H1 (cell line): Measurements from ENCODE around the gene GRAP. TPM values are rescaled to one million over a fixed set of nuclear protein-coding genes. Genes with fewer than 3 reads are reported as not detected.
"Not testable (repeated sequence)": the region's sequence is repeated elsewhere in the genome, so short reads cannot be mapped to it uniquely, and the experiment has no call there.

Source experiments
- CTCF ChIA-PET: fragments of 300-600 bp; sonication (Branson Sonifier 250); formaldehyde crosslinking; loops from one replicate; lab custom pipeline; 2021; ENCODE audit not compliant: partially characterized antibody; lab: Charles Lee
- POLR2A ChIA-PET: fragments of 300-600 bp; sonication (Branson Sonifier 250); formaldehyde crosslinking; loops from one replicate; lab custom pipeline; 2021; ENCODE audit warnings: inconsistent platforms; ENCODE audit not compliant: partially characterized antibody; lab: Charles Lee
- DNase-seq, 2 experiments: peaks; one replicate each; pipeline versions ENCODE4 v3.0.0 to v3.0.0-alpha.2; 2010 to 2022; ENCODE audit warnings: low spot score in 2 of 2, low read depth in 1 of 2, mixed read lengths in 1 of 2
- FAIRE-seq: peaks from 2 replicates; lab custom pipeline; 2011; peaks lifted over from hg19 to GRCh38; lab: Jason Lieb, UNC
- H2AFZ ChIP-seq: 2 replicates; pipeline ENCODE4 v1.8.1; 2012; ENCODE audit warnings: low read length, inconsistent platforms
- H2AK5ac ChIP-seq: 2 replicates; pipeline ENCODE4 v1.6.1; 2013; ENCODE audit warnings: low read depth, low read length
- H2BK120ac ChIP-seq: replicated peaks from 2 replicates; pipeline ENCODE3; 2013; ENCODE audit warnings: low read depth, low read length, inconsistent platforms
- H2BK12ac ChIP-seq: 2 replicates; pipeline ENCODE4 v1.6.1; 2013; ENCODE audit warnings: low read depth, low read length
- H2BK15ac ChIP-seq: 2 replicates; pipeline ENCODE4 v1.6.1; 2013; ENCODE audit warnings: low read length
- H2BK20ac ChIP-seq: 2 replicates; pipeline ENCODE4 v1.6.1; 2013; ENCODE audit warnings: low read length
- H2BK5ac ChIP-seq: 2 replicates; pipeline ENCODE4 v1.6.1; 2013; ENCODE audit warnings: low read depth, low read length
- H3K14ac ChIP-seq: 2 replicates; pipeline ENCODE4 v1.6.1; 2013; ENCODE audit warnings: inconsistent platforms; ENCODE audit not compliant: insufficient read length
- H3K18ac ChIP-seq: 2 replicates; pipeline ENCODE4 v1.6.1; 2013; ENCODE audit warnings: low read length; ENCODE audit errors: extremely low read depth
- H3K23ac ChIP-seq: 2 replicates; pipeline ENCODE4 v1.6.1; 2013; ENCODE audit warnings: inconsistent platforms; ENCODE audit not compliant: insufficient read length
- H3K23me2 ChIP-seq: 2 replicates; pipeline ENCODE4 v1.6.1; 2013; ENCODE audit warnings: low read depth, low read length
- H3K27ac ChIP-seq: 2 replicates; pipeline ENCODE4 v1.6.1; 2011; ENCODE audit warnings: low read depth, low read length, inconsistent platforms
- H3K27me3 ChIP-seq, 4 experiments: replicated peaks in 1 of 4; 1 replicate in 1 of 4; 2 replicates in 3 of 4; pipeline versions ENCODE4 v1.6.1 to v1.8.1; 2011 to 2013; ENCODE audit warnings: low read length in 3 of 4, mild to moderate bottlenecking in 3 of 4, inconsistent platforms in 2 of 4, mixed read lengths in 2 of 4, moderate library complexity in 1 of 4; ENCODE audit not compliant: control insufficient read depth in 3 of 4, insufficient read depth in 3 of 4; ENCODE audit errors: extremely low read depth in 1 of 4
- H3K36me3 ChIP-seq, 4 experiments: 2 replicates each; pipeline versions ENCODE4 v1.6.1 to v1.8.1; 2011 to 2013; ENCODE audit warnings: mild to moderate bottlenecking in 4 of 4, low read length in 3 of 4, moderate library complexity in 2 of 4, control low read depth in 1 of 4, inconsistent platforms in 1 of 4; ENCODE audit not compliant: insufficient read depth in 4 of 4, control insufficient read depth in 2 of 4
- H3K4ac ChIP-seq: replicated peaks from 2 replicates; pipeline ENCODE3; 2013; ENCODE audit warnings: low read length, low read depth, mixed read lengths, inconsistent platforms; ENCODE audit not compliant: insufficient read length
- H3K4me1 ChIP-seq, 4 experiments: replicated peaks in 1 of 4; 1 replicate in 1 of 4; 2 replicates in 3 of 4; pipeline versions ENCODE4 v1.6.1 to v1.8.1; 2011 to 2013; ENCODE audit warnings: low read length in 3 of 4, inconsistent platforms in 2 of 4, mixed read lengths in 1 of 4; ENCODE audit not compliant: insufficient read depth in 4 of 4, control insufficient read depth in 3 of 4
- H3K4me2 ChIP-seq, 2 experiments: 2 replicates each; pipeline versions ENCODE4 v1.6.1 to v1.8.1; 2011 to 2013; ENCODE audit warnings: low read depth in 2 of 2, low read length in 2 of 2, control low read depth in 1 of 2, inconsistent platforms in 1 of 2, mild to moderate bottlenecking in 1 of 2; ENCODE audit not compliant: insufficient read depth in 1 of 2
- H3K4me3 ChIP-seq, 4 experiments: fragments of 200-600, 300-600 bp in 1 of 4; sonication (generic), shearing (Covaris generic), sonication (Bioruptor Twin) in 1 of 4; 2 replicates each; pipeline versions ENCODE4 v1.5.1 to v1.8.1; 2011 to 2016; ENCODE audit warnings: low read length in 4 of 4, low read depth in 3 of 4, control low read depth in 2 of 4, inconsistent platforms in 2 of 4, mild to moderate bottlenecking in 2 of 4, mixed read lengths in 1 of 4, moderate library complexity in 1 of 4; ENCODE audit not compliant: insufficient read depth in 2 of 4; ENCODE audit errors: extremely low read depth in 1 of 4
- H3K56ac ChIP-seq: replicated peaks from 2 replicates; pipeline ENCODE3; 2013; ENCODE audit warnings: low read depth, mild to moderate bottlenecking, mixed read lengths, low read length, inconsistent platforms; ENCODE audit not compliant: insufficient read length
- H3K79me1 ChIP-seq: 2 replicates; pipeline ENCODE4 v1.6.1; 2013; ENCODE audit warnings: low read depth, low read length, control low read depth
- H3K79me2 ChIP-seq, 2 experiments: 2 replicates each; pipeline versions ENCODE4 v1.6.1 to v1.8.1; 2012 to 2013; ENCODE audit warnings: low read length in 2 of 2, mild to moderate bottlenecking in 2 of 2, inconsistent platforms in 1 of 2; ENCODE audit not compliant: insufficient read depth in 2 of 2, control insufficient read depth in 1 of 2
- H3K9ac ChIP-seq, 4 experiments: replicated peaks in 1 of 4; 1 replicate in 1 of 4; 2 replicates in 3 of 4; pipeline versions ENCODE4 v1.6.1 to v1.8.1; 2011 to 2013; ENCODE audit warnings: low read depth in 3 of 4, low read length in 3 of 4, control low read depth in 2 of 4, mild to moderate bottlenecking in 2 of 4, moderate library complexity in 2 of 4, inconsistent platforms in 1 of 4; ENCODE audit errors: extremely low read depth in 1 of 4
- H3K9me3 ChIP-seq, 2 experiments: 2 replicates each; pipeline versions ENCODE4 v1.6.1 to v1.8.1; 2012 to 2013; ENCODE audit warnings: mild to moderate bottlenecking in 2 of 2, moderate library complexity in 2 of 2, control low read depth in 1 of 2, inconsistent platforms in 1 of 2, low read depth in 1 of 2, low read length in 1 of 2, mixed read lengths in 1 of 2; ENCODE audit not compliant: insufficient read depth in 2 of 2
- H4K20me1 ChIP-seq, 2 experiments: replicated peaks in 1 of 2; 2 replicates each; pipeline versions ENCODE3 to v1.8.1; 2011 to 2013; ENCODE audit warnings: inconsistent platforms in 2 of 2, low read length in 2 of 2, mild to moderate bottlenecking in 1 of 2; ENCODE audit not compliant: insufficient read depth in 2 of 2, control insufficient read depth in 1 of 2
- H4K5ac ChIP-seq: 2 replicates; pipeline ENCODE4 v1.6.1; 2013; ENCODE audit warnings: low read length, low read depth, mixed read lengths, inconsistent platforms; ENCODE audit not compliant: insufficient read length
- H4K8ac ChIP-seq: 2 replicates; pipeline ENCODE4 v1.8.0; 2013; ENCODE audit warnings: mild to moderate bottlenecking, moderate library complexity, low read length, inconsistent platforms; ENCODE audit not compliant: insufficient read depth; ENCODE audit errors: extremely low read depth
- H4K91ac ChIP-seq: replicated peaks from 2 replicates; pipeline ENCODE3; 2013; ENCODE audit warnings: low read length, mixed read lengths, inconsistent platforms; ENCODE audit not compliant: insufficient read length
- CTCF ChIP-seq, 3 experiments: IDR thresholded peaks; 1 replicate in 2 of 3; 2 replicates in 1 of 3; pipeline versions ENCODE4 v1.5.1 to v1.6.1; 2011; ENCODE audit warnings: low read length in 3 of 3, mild to moderate bottlenecking in 3 of 3, inconsistent platforms in 2 of 3, low read depth in 1 of 3, moderate library complexity in 1 of 3; ENCODE audit not compliant: insufficient read depth in 1 of 3; ENCODE audit errors: control extremely low read depth in 1 of 3
- RAD21 ChIP-seq, 2 experiments: IDR thresholded peaks in 1 of 2; conservative IDR thresholded peaks in 1 of 2; 2 replicates each; pipeline ENCODE4 v1.6.1; 2011; ENCODE audit warnings: low read depth in 2 of 2, low read length in 2 of 2, improper control_type of control experiment in 1 of 2, inconsistent platforms in 1 of 2, mild to moderate bottlenecking in 1 of 2, moderate library complexity in 1 of 2
- WGBS, 2 experiments: shearing (Covaris generic) in 1 of 2; methylation state at CpG; one replicate each; pipeline versions ENCODE4 v1.1.6 to v1.1.7; 2013 to 2015; ENCODE audit warnings: low lambda C conversion rate in 2 of 2, mixed read lengths in 2 of 2, inconsistent platforms in 1 of 2, low coverage in 1 of 2, missing lambda C conversion rate in 1 of 2; ENCODE audit not compliant: insufficient replicate concordance in 2 of 2, insufficient coverage in 1 of 2, insufficient read length in 1 of 2; ENCODE audit errors: extremely low coverage in 1 of 2, missing lambda C conversion rate in 1 of 2; 5-methylcytosine and 5-hydroxymethylcytosine counted together
- polyA plus RNA-seq, 7 experiments: library from polyadenylated mRNA; depleted of rRNA in 3 of 7; stranded (reverse) in 5 of 7; unstranded in 2 of 7; fragments of >200 nt in 5 of 7; fragments of 200-250 nt in 2 of 7; gene quantifications; 1 replicate in 5 of 7; 2 replicates in 1 of 7; 4 replicates in 1 of 7; pipeline versions ENCODE4 v1.2.1 to v1.2.3, GENCODE V29; 2011 to 2013; ENCODE audit warnings: missing spikeins in 2 of 7, mixed read lengths in 2 of 7
- total RNA-seq: library from RNA; stranded (reverse); fragmentation: NEBNext Ultra II Directional; extraction: Animal tissue kit (Norgen Biotek cat#: 25700); gene quantifications from 2 replicates; pipeline ENCODE4 v1.2.1, GENCODE V29; 2021

The GRAP gene
- total and polyA plus RNA-seq, 2 of the 8 experiments (the other 6 are each of a cell fraction or from before 2014, with no cell fraction given): 0.18 to 0.24 TPM

GRCh38 chr17:19031729-19032128, 15.0 kb downstream of the GRAP start:
- no CpG with 5 or more reads among the region's 4 CpGs for WGBS, 2 experiments
- H3K79me1 ChIP-seq, H4K20me1 ChIP-seq, H2AFZ ChIP-seq, H4K8ac ChIP-seq, H4K5ac ChIP-seq, H3K23me2 ChIP-seq, H2BK5ac ChIP-seq, H3K14ac ChIP-seq, H3K27me3 ChIP-seq, H3K79me2 ChIP-seq, POLR2A ChIA-PET, H3K36me3 ChIP-seq, CTCF ChIA-PET, H2BK120ac ChIP-seq, H3K27ac ChIP-seq, H3K9me3 ChIP-seq, H3K23ac ChIP-seq, H3K4me3 ChIP-seq, H3K9ac ChIP-seq, H2BK12ac ChIP-seq, H2AK5ac ChIP-seq, H2BK15ac ChIP-seq, H3K4ac ChIP-seq, H3K4me1 ChIP-seq, H4K91ac ChIP-seq, H2BK20ac ChIP-seq, H3K4me2 ChIP-seq, H3K18ac ChIP-seq, H3K56ac ChIP-seq: not testable (repeated sequence)
- FAIRE-seq (peak; percentile 48), DNase-seq (peak in 1 of 2 experiments; percentile 77)
- TF ChIP-seq RAD21 (IDR thresholded peaks at IDR 0.05 in 1 of 2, conservative IDR thresholded peaks at IDR 0.05 in 1 of 2; ENCODE audit: low read depth in 2 of 2, low read length in 2 of 2) (peak; percentile 32; a peak in 3 of 4 replicates), CTCF (IDR thresholded peaks at IDR 0.05; ENCODE audit: control extremely low read depth in 1 of 3, insufficient read depth in 1 of 3, low read depth in 1 of 3, low read length in 3 of 3) (peak; percentile 15 to 31 (median 30); a peak in 3 of 4 replicates)
